ENCODE results near the gene LYZL2.

GRCh38 chr10:30674796-30675195 is 45.2 kb upstream of the LYZL2 start:
- TF ChIP-seq BHLHE40 (IDR thresholded peaks at IDR 0.05; ENCODE audit: borderline replicate concordance) (no peak), ARNT (IDR thresholded peaks at IDR 0.05) (no peak), CTBP1 (IDR thresholded peaks at IDR 0.05; ENCODE audit: borderline replicate concordance) (no peak), NFRKB (IDR thresholded peaks at IDR 0.05) (no peak), PKNOX1 (IDR thresholded peaks at IDR 0.05) (no peak), ELF4 (IDR thresholded peaks at IDR 0.05) (no peak), ZNF384 (IDR thresholded peaks at IDR 0.05) (no peak), TARDBP (IDR thresholded peaks at IDR 0.05) (no peak), FOXA1 (IDR thresholded peaks at IDR 0.05) (no peak), SUZ12 (IDR thresholded peaks at IDR 0.05) (no peak), HDGF (IDR thresholded peaks at IDR 0.05; ENCODE audit: borderline replicate concordance) (no peak), SP1 (IDR thresholded peaks at IDR 0.05) (no peak)

Measured in HEK293T (cell line).